T-cell (primary cell): ENCODE measurements around the gene HMGN5. TPM values are rescaled to one million over a fixed set of nuclear protein-coding genes. Genes with fewer than 3 reads are reported as not detected.

Experiments
- ATAC-seq, 4 experiments: fragments of 200-7000 bp in 3 of 4; fragments of 150-1000 bp in 1 of 4; cut with Tn5 transposase; replicated peaks in 1 of 4; 1 replicate in 3 of 4; 2 replicates in 1 of 4; pipeline ENCODE4 v1.10.0; 2021; ENCODE audit warnings: moderate library complexity in 3 of 4, mild to moderate bottlenecking in 2 of 4, moderate number of reproducible peaks in 1 of 4
- CTCF ChIA-PET, 2 donors: fragments of 300-600 bp; sonication (Branson Sonifier 250); formaldehyde crosslinking; loops; one replicate each; lab custom pipeline; 2022; ENCODE audit warnings: antibody characterized with exemption in 2 of 2; lab: Charles Lee
- POLR2A ChIA-PET, 2 donors: fragments of 300-600 bp; sonication (Branson Sonifier 250); formaldehyde crosslinking; loops; one replicate each; lab custom pipeline; 2022; ENCODE audit warnings: antibody characterized with exemption in 2 of 2; lab: Charles Lee
- DNase-seq, 35 experiments: peaks; one replicate each; pipeline versions ENCODE4 v3.0.0 to v3.0.0-alpha.2; 2013 to 2023
- H3K27ac ChIP-seq: one replicate; pipeline ENCODE4 v1.5.1; 2013; ENCODE audit warnings: low read length
- H3K27me3 ChIP-seq, 2 experiments: replicated peaks in 1 of 2; 1 replicate in 1 of 2; 2 replicates in 1 of 2; pipeline versions ENCODE4 v1.6.1 to v1.7.0; 2013; ENCODE audit warnings: low read length in 1 of 2, mixed read lengths in 1 of 2; ENCODE audit not compliant: control insufficient read depth in 2 of 2, insufficient read depth in 2 of 2; ENCODE audit errors: extremely low read depth in 1 of 2
- H3K36me3 ChIP-seq, 2 donors: 1 replicate in 1 of 2; 2 replicates in 1 of 2; pipeline versions ENCODE4 v1.6.1 to v1.7.0; 2013; ENCODE audit warnings: low read length in 1 of 2; ENCODE audit not compliant: control insufficient read depth in 2 of 2, insufficient read depth in 1 of 2; ENCODE audit errors: extremely low read depth in 1 of 2
- H3K4me1 ChIP-seq, 2 experiments: 1 replicate in 1 of 2; 2 replicates in 1 of 2; pipeline versions ENCODE4 v1.6.1 to v1.7.0; 2013; ENCODE audit warnings: low read length in 2 of 2, mixed read lengths in 1 of 2; ENCODE audit not compliant: insufficient read depth in 2 of 2, control insufficient read depth in 1 of 2; ENCODE audit errors: extremely low read depth in 1 of 2
- H3K4me3 ChIP-seq, 2 donors: 1 replicate in 1 of 2; 2 replicates in 1 of 2; pipeline versions ENCODE4 v1.5.1 to v1.7.0; 2013; ENCODE audit warnings: mild to moderate bottlenecking in 2 of 2, low read length in 1 of 2, moderate library complexity in 1 of 2; ENCODE audit not compliant: control insufficient read depth in 1 of 2; ENCODE audit errors: extremely low read depth in 1 of 2
- H3K9me3 ChIP-seq: 2 replicates; pipeline ENCODE4 v1.7.0; 2013
- H3K27ac Mint-ChIP-seq, 2 donors: one replicate each; pipeline ENCODE4 v1.8.0; 2020 to 2021; ENCODE audit warnings: mild to moderate bottlenecking in 2 of 2, mixed read lengths in 2 of 2
- H3K27me3 Mint-ChIP-seq, 2 donors: one replicate each; pipeline ENCODE4 v1.8.0; 2021 to 2022; ENCODE audit warnings: mixed read lengths in 2 of 2
- H3K36me3 Mint-ChIP-seq: one replicate; pipeline ENCODE4 v1.8.0; 2021; ENCODE audit warnings: mixed read lengths
- H3K4me1 Mint-ChIP-seq, 3 donors: one replicate each; pipeline ENCODE4 v1.8.0; 2020 to 2022; ENCODE audit warnings: mixed read lengths in 3 of 3, mild to moderate bottlenecking in 1 of 3
- H3K4me3 Mint-ChIP-seq, 3 donors: one replicate each; pipeline ENCODE4 v1.8.0; 2020 to 2022; ENCODE audit warnings: mild to moderate bottlenecking in 3 of 3, mixed read lengths in 3 of 3, moderate library complexity in 3 of 3
- H3K9me3 Mint-ChIP-seq, 3 donors: one replicate each; pipeline ENCODE4 v1.8.0; 2020 to 2022; ENCODE audit warnings: mixed read lengths in 3 of 3
- WGBS: methylation state at CpG from one replicate; pipeline ENCODE4 v1.1.5; 2013; ENCODE audit warnings: missing lambda C conversion rate; ENCODE audit not compliant: insufficient coverage; 5-methylcytosine and 5-hydroxymethylcytosine counted together
- total RNA-seq, 35 experiments: library from RNA in 6 of 35; stranded (reverse) in 6 of 35; fragments of 120-200 nt in 1 of 35; gene quantifications; one replicate each; pipeline versions ENCODE4 v1.2.1 to v1.2.4 and lab custom pipeline; 2013 to 2026

Gene HMGN5
- total RNA-seq, 5 donors from 2014 or later (not counting 1 experiment from before 2014, with no cell fraction given), result 0.92 to 3.3 (median 2.3) TPM

GRCh38 chrX:81174286-81174685, 27.4 kb downstream of the HMGN5 start:
- ATAC-seq (no peak), DNase-seq (peak in 1 of 35 experiments; percentile 26)
- no peaks in the 10 kb centered on the region for H3K4me1 Mint-ChIP-seq
- Histone ChIP-seq H3K9me3 (no peaks in the 10 kb centered on the region), H3K27me3 (no peaks in the 10 kb centered on the region), H3K36me3 (no peaks in the 10 kb centered on the region), H3K27ac (no peak overlapping the region), H3K4me3 (no peak overlapping the region), H3K4me1 (no peaks in the 10 kb centered on the region)
- H3K27ac Mint-ChIP-seq, result no peak overlapping the region
- CTCF ChIA-PET, result no interaction called here
- no peaks in the 10 kb centered on the region for H3K9me3 Mint-ChIP-seq
- H3K36me3 Mint-ChIP-seq, result no peaks in the 10 kb centered on the region
- POLR2A ChIA-PET, result no interaction called here
- no peaks in the 10 kb centered on the region for H3K27me3 Mint-ChIP-seq
- no peak overlapping the region for H3K4me3 Mint-ChIP-seq
- no CpG with 5 or more reads among the region's 1 CpG for WGBS

GRCh38 chrX:81168391-81168790, 33.3 kb downstream of the HMGN5 start:
- Mint-ChIP-seq H3K9me3 (no peaks in the 10 kb centered on the region), H3K4me1 (no peaks in the 10 kb centered on the region)
- WGBS, result 83% methylated on average over 1 of the region's 3 CpGs

DNA sequence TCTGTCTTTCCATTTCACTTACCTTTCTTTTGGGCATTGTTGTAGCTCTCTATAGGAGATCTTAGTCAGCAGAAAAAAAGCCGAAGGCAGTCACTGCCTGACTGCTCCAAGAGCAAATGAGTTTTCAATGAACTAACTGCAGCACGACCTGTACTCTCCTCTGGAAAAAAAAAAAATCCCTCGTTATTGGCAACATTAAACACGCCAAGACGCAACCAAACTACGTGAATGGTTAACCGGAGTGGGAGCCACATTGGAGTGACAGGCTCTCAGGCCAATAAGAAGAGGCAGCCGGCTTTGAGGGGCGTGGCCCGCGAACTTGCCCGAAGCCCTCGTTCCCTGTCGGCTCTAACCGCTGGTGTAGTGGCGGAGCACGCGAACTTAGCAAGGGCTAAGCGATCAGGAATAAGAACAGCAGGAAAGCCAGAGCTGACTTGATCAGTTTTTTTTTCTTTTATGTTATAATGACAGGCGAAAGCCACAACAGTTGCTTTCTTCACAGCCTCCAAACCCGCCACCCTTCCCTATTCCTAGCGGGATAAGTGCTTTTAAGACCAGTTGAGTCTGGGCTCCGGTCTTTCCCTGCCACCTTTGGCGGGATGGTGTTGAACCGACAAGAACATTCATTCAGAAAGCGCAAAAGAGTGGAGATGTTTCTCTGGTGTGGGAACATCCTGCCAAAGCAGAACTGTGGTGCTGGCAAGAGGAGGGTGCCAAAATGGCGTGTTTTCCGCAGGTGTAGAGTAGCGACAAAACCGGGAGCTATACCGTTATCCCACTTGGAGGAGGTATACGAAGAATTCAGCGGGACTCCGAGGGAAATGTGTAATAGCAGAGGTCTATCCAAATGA, 80.0 kb downstream of the HMGN5 start:
- peak; percentile 90 to 96 (median 94) for ATAC-seq
- Mint-ChIP-seq H3K27ac (peak overlapping the region; percentile 78 to 84), H3K36me3 (no peaks in the 10 kb centered on the region), H3K4me3 (peak overlapping the region; percentile 83 to 98 (median 87)), H3K4me1 (peaks cover 0 to 9% (median 6%) of the 10 kb centered on the region in 3 donors), H3K9me3 (no peaks in the 10 kb centered on the region), H3K27me3 (peaks cover 0 to 11% of the 10 kb centered on the region in 2 donors)
- H3K9me3 ChIP-seq, result no peaks in the 10 kb centered on the region
- ChIA-PET POLR2A (no interaction called here), CTCF (interaction anchor here in 1 of 2 donors (0.7 kb wide), 1 partner anchor 314 kb away, joined by 3 read pairs; no protein-coding TSS in a partner anchor)
- H3K4me1 ChIP-seq, result peaks cover 0 to 10% of the 10 kb centered on the region in 2 experiments
- H3K4me3 ChIP-seq, result peak overlapping the region; percentile 66 to 74
- H3K27me3 ChIP-seq, result no peaks in the 10 kb centered on the region
- DNase-seq, result peak; percentile 67 to 89 (median 78)
- H3K36me3 ChIP-seq, result no peaks in the 10 kb centered on the region
- peak overlapping the region; percentile 47 for H3K27ac ChIP-seq
- 2% methylated on average over 9 of the region's 34 CpGs for WGBS

More at GRCh38 chrX:81168391-81168790, 33.3 kb downstream of the HMGN5 start:
- no peaks in the 10 kb centered on the region for H3K9me3 ChIP-seq
- DNase-seq (no peak), ATAC-seq (no peak)
- no peaks in the 10 kb centered on the region for H3K4me1 ChIP-seq
- no peak overlapping the region for H3K27ac Mint-ChIP-seq
- H3K4me3 ChIP-seq, result no peak overlapping the region
- ChIA-PET CTCF (no interaction called here), POLR2A (no interaction called here)
- no peak overlapping the region for H3K4me3 Mint-ChIP-seq
- H3K27me3 ChIP-seq, result peaks cover 0 to 2% of the 10 kb centered on the region in 2 experiments
- no peaks in the 10 kb centered on the region for H3K36me3 Mint-ChIP-seq
- peaks cover 0 to 4% of the 10 kb centered on the region in 2 donors for H3K27me3 Mint-ChIP-seq
- no peak overlapping the region for H3K27ac ChIP-seq
- H3K36me3 ChIP-seq, result no peaks in the 10 kb centered on the region

GRCh38 chrX:81120936-81121371, 80.8 kb downstream of the HMGN5 start:
- ATAC-seq (peak; percentile 54 to 60 (median 55)), DNase-seq (peak in 22 of 35 experiments; percentile 5 to 57 (median 14))
- Histone ChIP-seq H3K4me1 (peaks cover 0 to 10% of the 10 kb centered on the region in 2 experiments), H3K27me3 (no peaks in the 10 kb centered on the region), H3K9me3 (no peaks in the 10 kb centered on the region), H3K27ac (no peak overlapping the region), H3K4me3 (peak overlapping the region; percentile 66 to 74), H3K36me3 (no peaks in the 10 kb centered on the region)
- WGBS, result no CpG with 5 or more reads among the region's 12 CpGs
- peaks cover 0 to 7% of the 10 kb centered on the region in 2 donors for H3K27me3 Mint-ChIP-seq
- peaks cover 0 to 9% (median 6%) of the 10 kb centered on the region in 3 donors for H3K4me1 Mint-ChIP-seq
- H3K4me3 Mint-ChIP-seq, result peak overlapping the region; percentile 83 to 98 (median 87)
- POLR2A ChIA-PET, result no interaction called here
- H3K36me3 Mint-ChIP-seq, result no peaks in the 10 kb centered on the region
- H3K9me3 Mint-ChIP-seq, result no peaks in the 10 kb centered on the region
- peak overlapping the region; percentile 19 to 74 for H3K27ac Mint-ChIP-seq
- CTCF ChIA-PET, result interaction anchor here (0.7 to 1.0 kb wide), 3 partner anchors 21 to 313 kb away, joined by 3 read pairs; no protein-coding TSS in a partner anchor

DNA sequence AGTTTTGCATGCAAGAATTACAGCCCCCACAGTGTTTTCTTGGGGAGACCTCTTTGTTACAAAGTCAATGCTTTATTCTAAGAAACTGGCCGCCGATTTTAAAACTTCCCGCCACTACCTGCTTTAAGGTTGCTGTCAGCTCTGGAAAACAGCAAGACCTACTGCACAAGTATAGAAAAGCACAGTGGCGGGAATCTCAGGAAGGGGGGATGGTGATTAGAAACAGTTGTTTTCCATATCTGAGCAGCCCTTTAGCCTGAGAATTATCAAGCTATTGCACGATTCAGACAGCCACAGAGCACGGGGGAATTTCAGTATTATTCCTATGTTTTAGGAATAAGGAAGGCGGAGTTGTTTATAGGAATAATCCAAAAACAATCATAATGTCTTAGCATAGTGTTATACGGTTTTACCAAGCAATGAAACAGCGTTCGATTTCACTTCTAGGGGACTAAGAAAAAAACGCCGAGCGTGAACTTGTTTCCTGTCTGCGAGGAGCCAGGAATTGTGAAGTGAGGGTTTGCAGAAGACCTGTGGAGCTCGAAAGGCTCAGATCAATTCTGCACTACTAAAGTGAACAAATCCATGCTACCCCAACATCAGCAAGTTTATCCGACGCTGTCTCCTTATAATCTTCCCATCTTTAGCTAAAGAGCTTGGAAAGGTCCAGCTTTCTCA, 81.3 kb downstream of the HMGN5 start:
- no peak overlapping the region for H3K27ac Mint-ChIP-seq
- ChIA-PET CTCF (interaction anchor here in 1 of 2 donors (0.7 to 1.0 kb wide), 2 partner anchors 22 to 149 kb away, joined by 3 read pairs; no protein-coding TSS in a partner anchor), POLR2A (no interaction called here)
- peak; percentile 7 to 32 (median 15) for ATAC-seq
- H3K9me3 Mint-ChIP-seq, result no peaks in the 10 kb centered on the region
- Histone ChIP-seq H3K36me3 (no peaks in the 10 kb centered on the region), H3K4me3 (peak overlapping the region; percentile 66 to 74), H3K4me1 (peaks cover 0 to 10% of the 10 kb centered on the region in 2 experiments), H3K27ac (no peak overlapping the region), H3K27me3 (no peaks in the 10 kb centered on the region), H3K9me3 (no peaks in the 10 kb centered on the region)
- peak in 2 of 35 experiments; percentile 1 to 2 for DNase-seq
- WGBS, result no CpG with 5 or more reads among the region's 17 CpGs
- peaks cover 0 to 7% of the 10 kb centered on the region in 2 donors for H3K27me3 Mint-ChIP-seq
- no peaks in the 10 kb centered on the region for H3K36me3 Mint-ChIP-seq
- peaks cover 0 to 9% (median 6%) of the 10 kb centered on the region in 3 donors for H3K4me1 Mint-ChIP-seq
- H3K4me3 Mint-ChIP-seq, result peak overlapping the region; percentile 83 to 98 (median 87)

GRCh38 chrX:81114757-81115156, 87.0 kb downstream of the HMGN5 start:
- Histone ChIP-seq H3K27ac (no peak overlapping the region), H3K27me3 (no peaks in the 10 kb centered on the region), H3K9me3 (no peaks in the 10 kb centered on the region), H3K36me3 (no peaks in the 10 kb centered on the region), H3K4me1 (no peaks in the 10 kb centered on the region), H3K4me3 (no peak overlapping the region)
- no peak overlapping the region for H3K27ac Mint-ChIP-seq
- peaks cover 0 to 7% of the 10 kb centered on the region in 2 donors for H3K27me3 Mint-ChIP-seq
- no peak for DNase-seq
- ChIA-PET CTCF (no interaction called here), POLR2A (no interaction called here)
- no peak for ATAC-seq
- no peak overlapping the region for H3K4me3 Mint-ChIP-seq
- H3K4me1 Mint-ChIP-seq, result peaks cover 0 to 3% (median 0%) of the 10 kb centered on the region in 3 donors
- H3K9me3 Mint-ChIP-seq, result no peaks in the 10 kb centered on the region
- WGBS, result 65% methylated on average over 2 of the region's 2 CpGs
- peaks cover 5% of the 10 kb centered on the region for H3K36me3 Mint-ChIP-seq
